DND-41 (cell line): ENCODE measurements around the gene PLXNA4.

Source experiments
- ATAC-seq: fragments of 200-7000 bp; cut with Tn5 transposase; 3 replicates; pipeline ENCODE4 v1.9.1; 2021; ENCODE audit warnings: low read depth; ENCODE audit not compliant: insufficient read depth
- DNase-seq: peaks from one replicate; pipeline ENCODE4 v3.0.0-alpha.2; 2020
- H2AFZ ChIP-seq: 2 replicates; pipeline ENCODE4 v1.6.0; 2012; ENCODE audit warnings: low read depth, low read length
- H3K27ac ChIP-seq: 2 replicates; pipeline ENCODE4 v1.5.1; 2012; ENCODE audit warnings: low read length, inconsistent platforms
- H3K27me3 ChIP-seq: fragments of 200-600 bp; sonication (generic); 2 replicates; pipeline ENCODE4 v1.6.0; 2012; ENCODE audit warnings: low read length, mild to moderate bottlenecking, inconsistent platforms; ENCODE audit not compliant: insufficient read depth, poor library complexity
- H3K36me3 ChIP-seq: 2 replicates; pipeline ENCODE4 v1.5.1; 2012; ENCODE audit warnings: low read length, inconsistent platforms; ENCODE audit not compliant: insufficient read depth
- H3K4me1 ChIP-seq: 2 replicates; pipeline ENCODE4 v1.5.1; 2012; ENCODE audit warnings: mild to moderate bottlenecking, low read length; ENCODE audit not compliant: insufficient read depth
- H3K4me2 ChIP-seq: 2 replicates; pipeline ENCODE4 v1.6.0; 2012; ENCODE audit warnings: mild to moderate bottlenecking, moderate library complexity, low read length, inconsistent platforms; ENCODE audit not compliant: insufficient read depth
- H3K4me3 ChIP-seq, 2 experiments: fragments of 200-600 bp in 1 of 2; shearing (Covaris generic) in 1 of 2; 2 replicates each; pipeline ENCODE4 v1.5.1; 2012 to 2016; ENCODE audit warnings: inconsistent platforms in 2 of 2, low read length in 2 of 2, mild to moderate bottlenecking in 2 of 2, low read depth in 1 of 2, moderate library complexity in 1 of 2
- H3K79me2 ChIP-seq: 2 replicates; pipeline ENCODE4 v1.6.0; 2012; ENCODE audit warnings: low read length, inconsistent platforms; ENCODE audit not compliant: insufficient read depth
- H3K9ac ChIP-seq: 2 replicates; pipeline ENCODE4 v1.6.0; 2012; ENCODE audit warnings: low read depth, mild to moderate bottlenecking, inconsistent platforms, low read length, moderate library complexity
- H3K9me3 ChIP-seq: 2 replicates; pipeline ENCODE4 v1.5.1; 2012; ENCODE audit warnings: low read length, moderate library complexity, mild to moderate bottlenecking, inconsistent platforms; ENCODE audit not compliant: insufficient read depth, severe bottlenecking
- H4K20me1 ChIP-seq: 2 replicates; pipeline ENCODE4 v1.6.0; 2012; ENCODE audit warnings: low read length; ENCODE audit not compliant: insufficient read depth
- CTCF ChIP-seq: IDR thresholded peaks from 2 replicates; pipeline ENCODE4 v1.5.1; 2012; ENCODE audit warnings: borderline replicate concordance, low read length, moderate library complexity, mild to moderate bottlenecking; ENCODE audit not compliant: poor library complexity, severe bottlenecking; ENCODE audit errors: extremely low read depth
- EZH2 ChIP-seq: IDR thresholded peaks from 3 replicates; pipeline ENCODE4 v1.6.1; 2012; ENCODE audit warnings: borderline replicate concordance, low read depth, mild to moderate bottlenecking, moderate library complexity, low read length, inconsistent platforms; ENCODE audit not compliant: severe bottlenecking

PLXNA4 gene

GRCh38 chr7:132561763-132562162, 14.5 kb downstream of the PLXNA4 start:
- H3K4me1 ChIP-seq = no peaks in the 10 kb centered on the region
- H3K27me3 ChIP-seq = peaks cover 39% of the 10 kb centered on the region
- no peak for TF ChIP-seq CTCF
- TF ChIP-seq EZH2 = no peak
- H2AFZ ChIP-seq = no peak overlapping the region
- no peaks in the 10 kb centered on the region for H3K79me2 ChIP-seq
- H3K9ac ChIP-seq = no peak overlapping the region
- no peaks in the 10 kb centered on the region for H4K20me1 ChIP-seq
- H3K27ac ChIP-seq = no peak overlapping the region
- no peaks in the 10 kb centered on the region for H3K36me3 ChIP-seq
- H3K4me3 ChIP-seq = no peak overlapping the region
- no peak for ATAC-seq
- DNase-seq = no peak
- no peaks in the 10 kb centered on the region for H3K9me3 ChIP-seq
- H3K4me2 ChIP-seq = no peak overlapping the region

DNA sequence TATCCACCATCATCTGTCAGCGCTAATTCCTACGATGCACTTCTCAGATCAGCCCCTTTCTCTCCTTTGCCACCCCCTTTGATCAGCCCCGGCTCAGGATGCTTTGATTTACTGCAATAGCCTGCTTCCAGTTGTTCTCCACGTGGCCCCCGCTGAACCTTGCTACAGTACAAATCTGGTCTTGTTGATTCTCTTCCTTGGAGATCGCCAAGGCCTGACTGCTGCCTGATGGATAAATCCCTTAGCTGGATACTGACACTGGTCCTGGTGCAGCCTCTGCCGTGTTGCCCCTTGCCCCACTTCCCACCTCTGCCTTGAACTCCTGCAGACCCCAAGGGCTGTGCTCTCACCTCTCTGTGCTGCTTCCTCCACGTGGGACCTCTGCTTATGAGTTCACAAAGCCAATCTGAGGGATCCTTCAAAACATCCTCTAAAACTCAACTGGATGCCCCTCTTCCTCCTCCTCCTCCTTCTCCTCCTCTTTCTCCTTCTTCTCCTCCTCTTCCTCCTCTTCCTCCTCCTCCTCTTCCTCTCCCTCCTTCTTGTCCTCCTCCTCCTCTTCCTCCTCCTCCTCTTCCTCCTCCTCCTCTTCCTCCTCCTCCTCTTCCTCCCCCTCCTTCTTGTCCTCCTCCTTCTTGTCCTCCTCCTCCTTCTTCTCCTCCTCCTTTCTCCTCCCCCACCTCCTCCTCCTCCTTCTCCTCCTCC, 15.3 kb downstream of the PLXNA4 start:
- Histone ChIP-seq H3K79me2 (no peaks in the 10 kb centered on the region), H3K27ac (no peak overlapping the region), H4K20me1 (no peaks in the 10 kb centered on the region), H3K4me1 (no peaks in the 10 kb centered on the region), H2AFZ (no peak overlapping the region), H3K9me3 (no peaks in the 10 kb centered on the region), H3K4me2 (no peak overlapping the region), H3K36me3 (no peaks in the 10 kb centered on the region), H3K27me3 (peaks cover 33% of the 10 kb centered on the region), H3K9ac (no peak overlapping the region), H3K4me3 (no peak overlapping the region)
- DNase-seq (no peak), ATAC-seq (no peak; the same call in 2 of the 3 replicates)
- TF ChIP-seq EZH2 (no peak), CTCF (no peak)

DNA sequence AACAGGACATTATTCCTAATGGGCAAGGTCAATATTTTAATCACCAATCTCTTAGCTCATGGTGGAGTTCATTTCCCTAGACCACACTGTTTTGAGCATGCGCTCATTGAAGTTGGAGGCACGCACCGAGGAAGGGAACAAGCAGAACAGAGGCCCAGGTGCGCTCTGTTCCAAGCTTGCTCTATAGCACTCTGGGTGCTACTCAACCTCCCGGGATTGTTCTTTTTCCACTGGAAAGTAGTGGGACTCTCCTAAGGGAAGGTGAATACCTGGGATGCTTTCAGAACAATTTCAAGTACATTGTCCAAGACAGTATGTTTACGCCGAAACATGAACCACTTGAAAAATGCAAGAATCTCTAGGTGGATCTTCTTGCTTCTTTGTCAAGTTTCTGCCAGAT, 16.2 kb downstream of the PLXNA4 start:
- no peak for TF ChIP-seq EZH2
- TF ChIP-seq CTCF = no peak

GRCh38 chr7:132558815-132559214, 17.5 kb downstream of the PLXNA4 start:
- Histone ChIP-seq H3K4me2 (no peak overlapping the region), H3K4me3 (no peak overlapping the region), H3K79me2 (no peaks in the 10 kb centered on the region), H3K27ac (no peak overlapping the region), H3K36me3 (no peaks in the 10 kb centered on the region), H2AFZ (no peak overlapping the region), H3K9me3 (no peaks in the 10 kb centered on the region), H4K20me1 (no peaks in the 10 kb centered on the region), H3K4me1 (no peaks in the 10 kb centered on the region), H3K27me3 (peaks cover 21% of the 10 kb centered on the region), H3K9ac (no peak overlapping the region)
- no peak for DNase-seq
- no peak for TF ChIP-seq EZH2
- no peak for ATAC-seq

More for the DNA sequence above, 16.2 kb downstream of the PLXNA4 start:
- no peak overlapping the region for H2AFZ ChIP-seq
- no peak overlapping the region for H3K4me3 ChIP-seq
- peaks cover 33% of the 10 kb centered on the region for H3K27me3 ChIP-seq
- no peaks in the 10 kb centered on the region for H3K36me3 ChIP-seq
- no peak overlapping the region for H3K9ac ChIP-seq
- no peaks in the 10 kb centered on the region for H3K4me1 ChIP-seq
- H3K27ac ChIP-seq = no peak overlapping the region
- H4K20me1 ChIP-seq = no peaks in the 10 kb centered on the region
- no peak for DNase-seq
- H3K9me3 ChIP-seq = no peaks in the 10 kb centered on the region
- no peaks in the 10 kb centered on the region for H3K79me2 ChIP-seq
- no peak for ATAC-seq
- no peak overlapping the region for H3K4me2 ChIP-seq
